Measurements from ENCODE around the gene PAQR8.

The PAQR8 gene

DNA sequence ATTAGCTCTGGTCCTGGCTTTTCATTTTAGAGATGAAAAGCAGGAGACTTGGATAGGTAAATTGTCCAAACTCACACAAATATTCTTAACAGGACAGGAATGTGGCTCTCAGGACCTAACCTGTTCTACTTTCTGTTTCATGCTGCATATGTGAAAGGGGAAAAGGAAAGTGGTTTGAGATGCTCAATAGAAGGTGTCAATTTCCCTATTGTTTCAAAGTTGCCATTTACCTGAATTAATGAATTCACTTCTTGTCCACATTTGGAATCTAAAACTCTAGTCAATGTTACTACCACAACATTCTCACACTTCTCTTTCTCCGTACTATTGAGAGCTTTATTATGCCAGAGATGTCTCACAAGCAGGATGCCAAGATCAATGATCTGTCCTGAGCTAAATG, 53.4 kb downstream of the PAQR8 start:
- ChIA-PET CTCF (interaction anchor here (0.7 to 7.7 kb wide), 22 partner anchors 8 to 254 kb away, joined by 3 to 141 read pairs (median 8); partner anchors contain the start of gene TRAM2), POLR2A (interaction anchor here (0.5 to 2.1 kb wide), 3 partner anchors 70 to 180 kb away, joined by 3 to 7 read pairs (median 7); no protein-coding TSS in a partner anchor)
- TF ChIP-seq, protein P1, sequence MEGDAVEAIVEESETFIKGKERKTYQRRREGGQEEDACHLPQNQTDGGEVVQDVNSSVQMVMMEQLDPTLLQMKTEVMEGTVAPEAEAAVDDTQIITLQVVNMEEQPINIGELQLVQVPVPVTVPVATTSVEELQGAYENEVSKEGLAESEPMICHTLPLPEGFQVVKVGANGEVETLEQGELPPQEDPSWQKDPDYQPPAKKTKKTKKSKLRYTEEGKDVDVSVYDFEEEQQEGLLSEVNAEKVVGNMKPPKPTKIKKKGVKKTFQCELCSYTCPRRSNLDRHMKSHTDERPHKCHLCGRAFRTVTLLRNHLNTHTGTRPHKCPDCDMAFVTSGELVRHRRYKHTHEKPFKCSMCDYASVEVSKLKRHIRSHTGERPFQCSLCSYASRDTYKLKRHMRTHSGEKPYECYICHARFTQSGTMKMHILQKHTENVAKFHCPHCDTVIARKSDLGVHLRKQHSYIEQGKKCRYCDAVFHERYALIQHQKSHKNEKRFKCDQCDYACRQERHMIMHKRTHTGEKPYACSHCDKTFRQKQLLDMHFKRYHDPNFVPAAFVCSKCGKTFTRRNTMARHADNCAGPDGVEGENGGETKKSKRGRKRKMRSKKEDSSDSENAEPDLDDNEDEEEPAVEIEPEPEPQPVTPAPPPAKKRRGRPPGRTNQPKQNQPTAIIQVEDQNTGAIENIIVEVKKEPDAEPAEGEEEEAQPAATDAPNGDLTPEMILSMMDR (IDR thresholded peaks at IDR 0.05; ENCODE audit: insufficient read depth, low read length, missing control alignments), result no peak
- H3K4me3 ChIP-seq (ENCODE audit: low read depth, low read length), result no peak overlapping the region
- DNase-seq (ENCODE audit: low read depth, low spot score), result no peak

DNA sequence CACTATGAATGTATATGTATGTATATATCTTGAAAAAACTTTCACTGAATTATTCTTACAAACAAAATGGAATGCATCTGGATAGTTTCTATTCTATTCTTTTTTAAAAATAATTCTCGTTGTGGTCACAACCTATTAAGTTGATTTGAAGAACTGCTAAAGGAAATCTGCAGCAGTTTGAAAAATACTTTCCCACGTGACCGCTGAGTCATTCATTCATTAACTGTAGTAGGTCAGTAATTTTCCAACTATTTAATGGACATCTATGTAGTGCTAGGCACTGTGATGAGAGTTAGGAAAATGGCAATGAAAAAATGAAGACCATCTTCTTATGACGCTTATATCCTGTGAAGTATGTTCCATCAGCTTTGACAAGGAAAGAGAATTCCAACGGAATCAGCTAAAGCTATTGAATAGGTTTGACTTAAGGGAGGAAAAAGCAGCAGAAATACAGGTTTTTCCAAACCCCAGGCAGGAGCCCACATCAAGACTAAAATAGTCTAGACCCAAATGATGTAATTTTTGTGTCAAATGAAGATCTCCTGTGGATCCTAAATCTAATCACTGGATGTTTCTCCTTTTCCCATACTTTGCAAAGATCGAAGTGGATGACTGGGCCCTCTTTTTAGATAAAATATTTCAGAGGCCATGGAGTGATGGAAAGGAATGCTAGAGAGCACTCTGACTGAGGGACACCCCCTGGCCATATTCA, 54.1 kb downstream of the PAQR8 start:
- ChIA-PET CTCF (interaction anchor here (0.7 to 7.7 kb wide), 41 partner anchors 8 to 512 kb away, joined by 3 to 141 read pairs (median 6); partner anchors contain the start of gene TRAM2), POLR2A (interaction anchor here (2.1 kb wide), 1 partner anchor 179 kb away, joined by 7 read pairs; no protein-coding TSS in a partner anchor)
- no peak for DNase-seq (ENCODE audit: low read depth, low spot score)
- no peak overlapping the region for H3K4me3 ChIP-seq (ENCODE audit: low read depth, low read length)
- TF ChIP-seq, protein P1 (IDR thresholded peaks at IDR 0.05; ENCODE audit: insufficient read depth, low read length, missing control alignments), result no peak

DNA sequence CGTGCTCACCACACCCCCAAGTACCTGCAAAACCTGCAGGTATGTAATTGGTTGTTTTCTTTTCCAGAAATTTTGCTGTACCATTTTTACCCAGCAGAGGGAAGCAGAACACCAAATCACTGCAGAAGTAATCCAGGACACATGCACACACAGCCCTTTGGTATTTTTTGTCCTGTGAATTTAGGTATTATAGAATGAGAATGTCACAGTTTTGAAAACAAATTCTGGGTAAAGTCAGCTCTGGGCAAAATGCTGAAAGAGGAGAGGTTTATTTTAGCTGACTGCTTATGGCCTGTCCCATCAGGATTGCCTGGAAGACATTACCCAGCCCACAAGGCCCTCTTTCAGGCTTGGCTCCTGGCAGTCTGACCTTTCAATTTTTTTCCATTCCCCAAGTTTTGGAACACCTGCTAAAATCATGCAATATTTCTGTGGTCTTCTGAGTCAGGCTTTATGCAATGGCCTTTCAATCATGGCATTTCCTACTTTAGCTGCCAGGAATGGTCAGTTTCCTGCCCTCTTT, 54.7 kb downstream of the PAQR8 start:
- DNase-seq (ENCODE audit: low read depth, low spot score), result no peak

DNA sequence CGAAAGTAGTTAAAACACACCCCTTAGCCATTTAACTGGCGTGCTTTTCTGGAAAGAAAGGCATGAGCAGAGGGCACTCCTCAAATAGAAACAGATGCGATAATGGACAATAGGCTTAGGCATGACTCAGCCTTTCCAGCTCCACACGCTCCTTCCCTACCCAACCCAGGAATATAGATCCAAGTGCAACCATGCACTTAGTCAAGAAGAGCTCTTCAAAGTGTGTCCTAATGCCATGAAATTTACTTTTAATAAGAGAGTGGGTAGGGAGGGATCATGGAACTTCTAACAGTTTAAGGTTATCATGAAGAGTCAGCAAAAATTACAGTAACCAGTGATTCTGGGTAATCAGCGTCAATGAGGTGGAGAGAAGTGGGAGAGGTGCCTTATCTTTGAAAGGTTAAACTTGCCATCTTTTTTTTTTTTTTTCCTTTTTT, 55.7 kb downstream of the PAQR8 start:
- CTCF ChIA-PET, result interaction anchor here (0.6 to 7.7 kb wide), 22 partner anchors 16 to 254 kb away, joined by 3 to 141 read pairs (median 7); partner anchors contain the start of gene TRAM2
- TF ChIP-seq, protein P1 (IDR thresholded peaks at IDR 0.05; ENCODE audit: insufficient read depth, low read length, missing control alignments), result no peak
- no peak for DNase-seq (ENCODE audit: low read depth, low spot score)
- POLR2A ChIA-PET, result interaction anchor here (0.5 to 0.7 kb wide), 3 partner anchors 134 to 179 kb away, joined by 3 read pairs; no protein-coding TSS in a partner anchor
- H3K4me3 ChIP-seq (ENCODE audit: low read depth, low read length), result no peak overlapping the region

More for the DNA sequence above, 54.7 kb downstream of the PAQR8 start:
- ChIA-PET POLR2A (interaction anchor here (2.1 kb wide), 1 partner anchor 179 kb away, joined by 7 read pairs; no protein-coding TSS in a partner anchor), CTCF (interaction anchor here (0.6 to 7.7 kb wide), 44 partner anchors 8 to 511 kb away, joined by 3 to 141 read pairs (median 5); partner anchors contain the start of gene TRAM2)
- TF ChIP-seq, protein P1 (IDR thresholded peaks at IDR 0.05; ENCODE audit: insufficient read depth, low read length, missing control alignments), result peak; percentile 62
- H3K4me3 ChIP-seq (ENCODE audit: low read depth, low read length), result no peak overlapping the region

DNA sequence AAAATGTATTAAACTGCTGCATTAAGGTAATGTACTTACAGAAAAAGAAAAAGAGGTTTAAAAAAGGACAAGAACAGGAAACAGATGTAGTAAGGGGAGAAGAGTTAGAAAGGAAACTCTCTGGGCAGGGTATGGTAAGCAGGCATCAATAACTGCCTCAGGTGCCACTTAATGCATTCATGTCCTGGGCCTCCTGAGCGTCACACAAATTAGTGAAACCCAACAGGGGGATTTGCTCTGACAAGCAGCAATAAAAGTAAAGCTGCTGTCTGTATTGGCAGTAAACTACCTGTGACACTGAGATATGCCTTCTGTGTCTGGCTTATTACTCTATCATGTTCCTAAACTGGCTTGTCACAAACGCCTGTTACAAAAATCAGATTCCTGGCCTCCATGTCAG, 56.7 kb downstream of the PAQR8 start:
- TF ChIP-seq, protein P1 (IDR thresholded peaks at IDR 0.05; ENCODE audit: insufficient read depth, low read length, missing control alignments), result no peak
- no peak overlapping the region for H3K4me3 ChIP-seq (ENCODE audit: low read depth, low read length)
- ChIA-PET POLR2A (interaction anchor here (0.6 to 2.1 kb wide), 4 partner anchors 110 to 149 kb away, joined by 3 to 6 read pairs (median 4); no protein-coding TSS in a partner anchor), CTCF (interaction anchor here (0.9 to 7.7 kb wide), 15 partner anchors 11 to 458 kb away, joined by 3 to 109 read pairs (median 7); partner anchors contain the start of gene TRAM2)
- no peak for DNase-seq (ENCODE audit: low read depth, low spot score)

Measured in AG04449 (cell line).